Testis (tissue), 2 donors: ENCODE results near the gene SDHA.

Experiments
- POLR2A ChIP-seq: fragments of 450-650 bp; IDR thresholded peaks from one replicate; pipeline ENCODE4 v1.6.1; 2017; ENCODE audit warnings: antibody characterized with exemption, mild to moderate bottlenecking, moderate library complexity
- TF ChIP-seq, protein P1 (sequence below), 3 experiments: fragments of 450-650 bp in 2 of 3; fragments of 200-600 bp in 1 of 3; sonication (generic) in 1 of 3; IDR thresholded peaks; one replicate each; pipeline ENCODE4 v1.5.1; 2016 to 2019; ENCODE audit warnings: antibody characterized with exemption in 3 of 3, mild to moderate bottlenecking in 2 of 3, moderate library complexity in 1 of 3

DNA sequence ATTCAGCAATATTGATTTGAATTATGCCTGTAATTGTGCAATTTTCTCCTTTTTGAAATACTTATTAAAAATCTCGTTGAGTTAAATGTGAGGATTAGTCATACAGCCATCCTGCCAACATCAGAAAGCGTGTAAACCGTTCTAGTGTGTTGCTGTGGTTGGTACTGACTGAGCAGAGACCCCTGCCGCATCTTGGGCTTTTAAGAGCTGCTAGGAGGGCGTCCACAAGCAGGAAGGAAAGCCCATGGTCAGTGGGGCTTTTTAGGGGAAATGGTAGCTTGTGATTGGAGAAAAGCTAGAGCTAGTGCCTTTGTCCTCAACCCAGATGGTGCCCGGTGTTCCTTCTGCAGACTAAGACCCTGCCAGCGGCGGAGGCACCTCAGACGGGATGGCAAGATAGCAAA is 1.3 kb downstream of the SDHA start:
- TF ChIP-seq POLR2A: no peak
- TF ChIP-seq, protein P1, sequence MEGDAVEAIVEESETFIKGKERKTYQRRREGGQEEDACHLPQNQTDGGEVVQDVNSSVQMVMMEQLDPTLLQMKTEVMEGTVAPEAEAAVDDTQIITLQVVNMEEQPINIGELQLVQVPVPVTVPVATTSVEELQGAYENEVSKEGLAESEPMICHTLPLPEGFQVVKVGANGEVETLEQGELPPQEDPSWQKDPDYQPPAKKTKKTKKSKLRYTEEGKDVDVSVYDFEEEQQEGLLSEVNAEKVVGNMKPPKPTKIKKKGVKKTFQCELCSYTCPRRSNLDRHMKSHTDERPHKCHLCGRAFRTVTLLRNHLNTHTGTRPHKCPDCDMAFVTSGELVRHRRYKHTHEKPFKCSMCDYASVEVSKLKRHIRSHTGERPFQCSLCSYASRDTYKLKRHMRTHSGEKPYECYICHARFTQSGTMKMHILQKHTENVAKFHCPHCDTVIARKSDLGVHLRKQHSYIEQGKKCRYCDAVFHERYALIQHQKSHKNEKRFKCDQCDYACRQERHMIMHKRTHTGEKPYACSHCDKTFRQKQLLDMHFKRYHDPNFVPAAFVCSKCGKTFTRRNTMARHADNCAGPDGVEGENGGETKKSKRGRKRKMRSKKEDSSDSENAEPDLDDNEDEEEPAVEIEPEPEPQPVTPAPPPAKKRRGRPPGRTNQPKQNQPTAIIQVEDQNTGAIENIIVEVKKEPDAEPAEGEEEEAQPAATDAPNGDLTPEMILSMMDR (IDR thresholded peaks at IDR 0.05): no peak
